WTC11 (cell line): ENCODE data around the gene TMEM9. TPM values are rescaled to one million over a fixed set of nuclear protein-coding genes. Genes with fewer than 3 reads are reported as not detected.

ENCODE experiments used
- ATAC-seq: fragments of 200-7000 bp; cut with Tn5 transposase; 2 replicates; pipeline ENCODE4 v1.10.0; 2021; ENCODE audit warnings: mild to moderate bottlenecking, moderate library complexity
- CTCF ChIA-PET: fragments of 300-600 bp; sonication (Branson Sonifier 250); formaldehyde crosslinking; loops from one replicate; lab custom pipeline; 2021; ENCODE audit warnings: antibody characterized with exemption; lab: Charles Lee
- POLR2A ChIA-PET: fragments of 350-600 bp; sonication (Branson Sonifier 250); formaldehyde crosslinking; loops from one replicate; lab custom pipeline; 2021; ENCODE audit warnings: antibody characterized with exemption; lab: Charles Lee
- DNase-seq: peaks from one replicate; pipeline ENCODE4 v3.0.0; 2021; ENCODE audit warnings: low spot score
- H3K27ac Mint-ChIP-seq: 2 replicates; pipeline ENCODE4 v1.8.0; 2021; ENCODE audit warnings: mixed read lengths
- H3K27me3 Mint-ChIP-seq: 2 replicates; pipeline ENCODE4 v1.8.0; 2021; ENCODE audit warnings: low read depth, mild to moderate bottlenecking, moderate library complexity, mixed read lengths
- H3K36me3 Mint-ChIP-seq: 2 replicates; pipeline ENCODE4 v1.8.0; 2021; ENCODE audit warnings: mixed read lengths
- H3K4me1 Mint-ChIP-seq: 2 replicates; pipeline ENCODE4 v1.8.0; 2022; ENCODE audit warnings: mixed read lengths
- H3K4me3 Mint-ChIP-seq: 2 replicates; pipeline ENCODE4 v1.8.0; 2021; ENCODE audit warnings: mild to moderate bottlenecking, moderate library complexity, mixed read lengths
- H3K9me3 Mint-ChIP-seq: 2 replicates; pipeline ENCODE4 v1.8.0; 2021; ENCODE audit warnings: mixed read lengths
- ARID4B ChIP-seq: sonication (generic); formaldehyde crosslinking; IDR thresholded peaks from 2 replicates; pipeline ENCODE4 v1.8.0; 2023; ENCODE audit warnings: missing genetic modification reagents, mild to moderate bottlenecking, borderline replicate concordance
- FOXK1 ChIP-seq: sonication (generic); formaldehyde crosslinking; IDR thresholded peaks from 2 replicates; pipeline ENCODE4 v1.8.0; 2022; ENCODE audit warnings: mild to moderate bottlenecking, moderate library complexity, missing genetic modification reagents
- GRHL2 ChIP-seq: fragments of 250-450 bp; sonication (Bioruptor Pico); IDR thresholded peaks from 2 replicates; pipeline ENCODE4 v1.8.0; 2022; ENCODE audit warnings: mild to moderate bottlenecking, moderate library complexity; ENCODE audit not compliant: insufficient replicate concordance, severe bottlenecking
- MYBL2 ChIP-seq: sonication (generic); formaldehyde crosslinking; IDR thresholded peaks from 2 replicates; pipeline ENCODE4 v1.8.1; 2023; ENCODE audit warnings: mild to moderate bottlenecking, moderate library complexity, missing genetic modification reagents
- OVOL2 ChIP-seq: fragments of 250-450 bp; sonication (Bioruptor Pico); IDR thresholded peaks from 2 replicates; pipeline ENCODE4 v1.9.0; 2021; ENCODE audit warnings: mild to moderate bottlenecking, borderline replicate concordance
- PRRX2 ChIP-seq: fragments of 250-450 bp; sonication (Bioruptor Pico); IDR thresholded peaks from 2 replicates; pipeline ENCODE4 v1.8.0; 2021; ENCODE audit warnings: mild to moderate bottlenecking
- ZNF138 ChIP-seq: sonication (generic); formaldehyde crosslinking; conservative IDR thresholded peaks from 2 replicates; pipeline ENCODE4 v1.8.1; 2022; ENCODE audit warnings: mild to moderate bottlenecking, moderate library complexity, missing genetic modification reagents
- ZNF219 ChIP-seq: sonication (generic); formaldehyde crosslinking; IDR thresholded peaks from 2 replicates; pipeline ENCODE4 v1.8.0; 2023; ENCODE audit warnings: missing genetic modification reagents, mild to moderate bottlenecking, borderline replicate concordance
- ZNF396 ChIP-seq: fragments of 250-450 bp; sonication (Bioruptor Pico); IDR thresholded peaks from 2 replicates; pipeline ENCODE4 v1.8.0; 2021; ENCODE audit warnings: mild to moderate bottlenecking, moderate library complexity, borderline replicate concordance
- ZNF423 ChIP-seq: fragments of 250-450 bp; sonication (Bioruptor Pico); IDR thresholded peaks from 2 replicates; pipeline ENCODE4 v2.1.2; 2022; ENCODE audit warnings: mild to moderate bottlenecking, moderate library complexity
- ZNF671 ChIP-seq: fragments of 250-450 bp; sonication (Bioruptor Pico); IDR thresholded peaks from 2 replicates; pipeline ENCODE4 v1.8.0; 2021; ENCODE audit warnings: mild to moderate bottlenecking
- total RNA-seq: library from RNA; stranded (reverse); gene quantifications from 3 replicates; pipeline ENCODE4 v1.2.3, GENCODE V29; 2021
- TF ChIP-seq, protein P1 (sequence below): sonication (generic); formaldehyde crosslinking; IDR thresholded peaks from 2 replicates; pipeline ENCODE4 v1.8.0; 2022; ENCODE audit warnings: missing genetic modification reagents
- TF ChIP-seq, protein P2 (sequence below): fragments of 250-450 bp; sonication (Bioruptor Pico); IDR thresholded peaks from 2 replicates; pipeline ENCODE4 v1.8.0; 2021; ENCODE audit warnings: mild to moderate bottlenecking
- TF ChIP-seq, protein P3 (sequence below): sonication (generic); formaldehyde crosslinking; IDR thresholded peaks from 2 replicates; pipeline ENCODE4 v1.8.0; 2022; ENCODE audit warnings: mild to moderate bottlenecking, missing genetic modification reagents
- TF ChIP-seq, protein P4 (sequence below): sonication (generic); formaldehyde crosslinking; IDR thresholded peaks from 2 replicates; pipeline ENCODE4 v1.8.1; 2022; ENCODE audit warnings: low read depth, mild to moderate bottlenecking, moderate library complexity, missing genetic modification reagents, borderline replicate concordance
- TF ChIP-seq, protein P5 (sequence below): sonication (generic); formaldehyde crosslinking; IDR thresholded peaks from 2 replicates; pipeline ENCODE4 v1.8.1; 2023; ENCODE audit warnings: mild to moderate bottlenecking, missing genetic modification reagents
- TF ChIP-seq, protein P6 (sequence below): fragments of 250-450 bp; sonication (Bioruptor Pico); IDR thresholded peaks from 2 replicates; pipeline ENCODE4 v1.9.0; 2021; ENCODE audit warnings: mild to moderate bottlenecking, borderline replicate concordance
- TF ChIP-seq, protein P7 (sequence below): sonication (generic); formaldehyde crosslinking; IDR thresholded peaks from 2 replicates; pipeline ENCODE4 v1.8.1; 2022; ENCODE audit warnings: missing genetic modification reagents, borderline replicate concordance

TMEM9 gene
- total RNA-seq, 1 experiment from 2014 or later: 97.5 TPM

GRCh38 chr1:201183753-201184152 is 29.5 kb upstream of the TMEM9 start:
- Mint-ChIP-seq H3K4me1 (peaks cover 7% of the 10 kb centered on the region), H3K27ac (no peak overlapping the region), H3K9me3 (peaks cover 11% of the 10 kb centered on the region), H3K4me3 (no peak overlapping the region), H3K27me3 (peaks cover 13% of the 10 kb centered on the region), H3K36me3 (peaks cover 6% of the 10 kb centered on the region)
- CTCF ChIA-PET: interaction anchor here (1.1 to 1.7 kb wide), 4 partner anchors 10 to 39 kb away, joined by 3 to 6 read pairs (median 4); partner anchors contain the start of gene TMEM9
- no peak for DNase-seq
- POLR2A ChIA-PET: interaction anchor here (0.7 kb wide), 1 partner anchor 30 kb away, joined by 3 read pairs; the partner anchor contains the start of gene TMEM9
- no peak for ATAC-seq
- TF ChIP-seq, protein P1, sequence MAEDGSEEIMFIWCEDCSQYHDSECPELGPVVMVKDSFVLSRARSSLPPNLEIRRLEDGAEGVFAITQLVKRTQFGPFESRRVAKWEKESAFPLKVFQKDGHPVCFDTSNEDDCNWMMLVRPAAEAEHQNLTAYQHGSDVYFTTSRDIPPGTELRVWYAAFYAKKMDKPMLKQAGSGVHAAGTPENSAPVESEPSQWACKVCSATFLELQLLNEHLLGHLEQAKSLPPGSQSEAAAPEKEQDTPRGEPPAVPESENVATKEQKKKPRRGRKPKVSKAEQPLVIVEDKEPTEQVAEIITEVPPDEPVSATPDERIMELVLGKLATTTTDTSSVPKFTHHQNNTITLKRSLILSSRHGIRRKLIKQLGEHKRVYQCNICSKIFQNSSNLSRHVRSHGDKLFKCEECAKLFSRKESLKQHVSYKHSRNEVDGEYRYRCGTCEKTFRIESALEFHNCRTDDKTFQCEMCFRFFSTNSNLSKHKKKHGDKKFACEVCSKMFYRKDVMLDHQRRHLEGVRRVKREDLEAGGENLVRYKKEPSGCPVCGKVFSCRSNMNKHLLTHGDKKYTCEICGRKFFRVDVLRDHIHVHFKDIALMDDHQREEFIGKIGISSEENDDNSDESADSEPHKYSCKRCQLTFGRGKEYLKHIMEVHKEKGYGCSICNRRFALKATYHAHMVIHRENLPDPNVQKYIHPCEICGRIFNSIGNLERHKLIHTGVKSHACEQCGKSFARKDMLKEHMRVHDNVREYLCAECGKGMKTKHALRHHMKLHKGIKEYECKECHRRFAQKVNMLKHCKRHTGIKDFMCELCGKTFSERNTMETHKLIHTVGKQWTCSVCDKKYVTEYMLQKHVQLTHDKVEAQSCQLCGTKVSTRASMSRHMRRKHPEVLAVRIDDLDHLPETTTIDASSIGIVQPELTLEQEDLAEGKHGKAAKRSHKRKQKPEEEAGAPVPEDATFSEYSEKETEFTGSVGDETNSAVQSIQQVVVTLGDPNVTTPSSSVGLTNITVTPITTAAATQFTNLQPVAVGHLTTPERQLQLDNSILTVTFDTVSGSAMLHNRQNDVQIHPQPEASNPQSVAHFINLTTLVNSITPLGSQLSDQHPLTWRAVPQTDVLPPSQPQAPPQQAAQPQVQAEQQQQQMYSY: no peak
- no peak for TF ChIP-seq ARID4B (CRISPR knock-in tag)
- TF ChIP-seq, protein P2, sequence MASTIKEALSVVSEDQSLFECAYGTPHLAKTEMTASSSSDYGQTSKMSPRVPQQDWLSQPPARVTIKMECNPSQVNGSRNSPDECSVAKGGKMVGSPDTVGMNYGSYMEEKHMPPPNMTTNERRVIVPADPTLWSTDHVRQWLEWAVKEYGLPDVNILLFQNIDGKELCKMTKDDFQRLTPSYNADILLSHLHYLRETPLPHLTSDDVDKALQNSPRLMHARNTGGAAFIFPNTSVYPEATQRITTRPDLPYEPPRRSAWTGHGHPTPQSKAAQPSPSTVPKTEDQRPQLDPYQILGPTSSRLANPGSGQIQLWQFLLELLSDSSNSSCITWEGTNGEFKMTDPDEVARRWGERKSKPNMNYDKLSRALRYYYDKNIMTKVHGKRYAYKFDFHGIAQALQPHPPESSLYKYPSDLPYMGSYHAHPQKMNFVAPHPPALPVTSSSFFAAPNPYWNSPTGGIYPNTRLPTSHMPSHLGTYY: no peak
- no peak for TF ChIP-seq ZNF423 (CRISPR knock-in tag)
- TF ChIP-seq ZNF219: no peak
- no peak for TF ChIP-seq PRRX2
- TF ChIP-seq, protein P3, sequence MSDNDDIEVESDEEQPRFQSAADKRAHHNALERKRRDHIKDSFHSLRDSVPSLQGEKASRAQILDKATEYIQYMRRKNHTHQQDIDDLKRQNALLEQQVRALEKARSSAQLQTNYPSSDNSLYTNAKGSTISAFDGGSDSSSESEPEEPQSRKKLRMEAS (CRISPR knock-in tag): no peak
- TF ChIP-seq, protein P4, sequence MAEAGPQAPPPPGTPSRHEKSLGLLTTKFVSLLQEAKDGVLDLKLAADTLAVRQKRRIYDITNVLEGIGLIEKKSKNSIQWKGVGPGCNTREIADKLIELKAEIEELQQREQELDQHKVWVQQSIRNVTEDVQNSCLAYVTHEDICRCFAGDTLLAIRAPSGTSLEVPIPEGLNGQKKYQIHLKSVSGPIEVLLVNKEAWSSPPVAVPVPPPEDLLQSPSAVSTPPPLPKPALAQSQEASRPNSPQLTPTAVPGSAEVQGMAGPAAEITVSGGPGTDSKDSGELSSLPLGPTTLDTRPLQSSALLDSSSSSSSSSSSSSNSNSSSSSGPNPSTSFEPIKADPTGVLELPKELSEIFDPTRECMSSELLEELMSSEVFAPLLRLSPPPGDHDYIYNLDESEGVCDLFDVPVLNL (CRISPR knock-in tag): no peak
- no peak for TF ChIP-seq ZNF138 (CRISPR knock-in tag)
- no peak for TF ChIP-seq OVOL2 (CRISPR knock-in tag)
- no peak for TF ChIP-seq ZNF671 (CRISPR knock-in tag)
- no peak for TF ChIP-seq ZNF396 (CRISPR knock-in tag)
- TF ChIP-seq, protein P5, sequence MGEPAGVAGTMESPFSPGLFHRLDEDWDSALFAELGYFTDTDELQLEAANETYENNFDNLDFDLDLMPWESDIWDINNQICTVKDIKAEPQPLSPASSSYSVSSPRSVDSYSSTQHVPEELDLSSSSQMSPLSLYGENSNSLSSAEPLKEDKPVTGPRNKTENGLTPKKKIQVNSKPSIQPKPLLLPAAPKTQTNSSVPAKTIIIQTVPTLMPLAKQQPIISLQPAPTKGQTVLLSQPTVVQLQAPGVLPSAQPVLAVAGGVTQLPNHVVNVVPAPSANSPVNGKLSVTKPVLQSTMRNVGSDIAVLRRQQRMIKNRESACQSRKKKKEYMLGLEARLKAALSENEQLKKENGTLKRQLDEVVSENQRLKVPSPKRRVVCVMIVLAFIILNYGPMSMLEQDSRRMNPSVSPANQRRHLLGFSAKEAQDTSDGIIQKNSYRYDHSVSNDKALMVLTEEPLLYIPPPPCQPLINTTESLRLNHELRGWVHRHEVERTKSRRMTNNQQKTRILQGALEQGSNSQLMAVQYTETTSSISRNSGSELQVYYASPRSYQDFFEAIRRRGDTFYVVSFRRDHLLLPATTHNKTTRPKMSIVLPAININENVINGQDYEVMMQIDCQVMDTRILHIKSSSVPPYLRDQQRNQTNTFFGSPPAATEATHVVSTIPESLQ: no peak
- TF ChIP-seq, protein P6, sequence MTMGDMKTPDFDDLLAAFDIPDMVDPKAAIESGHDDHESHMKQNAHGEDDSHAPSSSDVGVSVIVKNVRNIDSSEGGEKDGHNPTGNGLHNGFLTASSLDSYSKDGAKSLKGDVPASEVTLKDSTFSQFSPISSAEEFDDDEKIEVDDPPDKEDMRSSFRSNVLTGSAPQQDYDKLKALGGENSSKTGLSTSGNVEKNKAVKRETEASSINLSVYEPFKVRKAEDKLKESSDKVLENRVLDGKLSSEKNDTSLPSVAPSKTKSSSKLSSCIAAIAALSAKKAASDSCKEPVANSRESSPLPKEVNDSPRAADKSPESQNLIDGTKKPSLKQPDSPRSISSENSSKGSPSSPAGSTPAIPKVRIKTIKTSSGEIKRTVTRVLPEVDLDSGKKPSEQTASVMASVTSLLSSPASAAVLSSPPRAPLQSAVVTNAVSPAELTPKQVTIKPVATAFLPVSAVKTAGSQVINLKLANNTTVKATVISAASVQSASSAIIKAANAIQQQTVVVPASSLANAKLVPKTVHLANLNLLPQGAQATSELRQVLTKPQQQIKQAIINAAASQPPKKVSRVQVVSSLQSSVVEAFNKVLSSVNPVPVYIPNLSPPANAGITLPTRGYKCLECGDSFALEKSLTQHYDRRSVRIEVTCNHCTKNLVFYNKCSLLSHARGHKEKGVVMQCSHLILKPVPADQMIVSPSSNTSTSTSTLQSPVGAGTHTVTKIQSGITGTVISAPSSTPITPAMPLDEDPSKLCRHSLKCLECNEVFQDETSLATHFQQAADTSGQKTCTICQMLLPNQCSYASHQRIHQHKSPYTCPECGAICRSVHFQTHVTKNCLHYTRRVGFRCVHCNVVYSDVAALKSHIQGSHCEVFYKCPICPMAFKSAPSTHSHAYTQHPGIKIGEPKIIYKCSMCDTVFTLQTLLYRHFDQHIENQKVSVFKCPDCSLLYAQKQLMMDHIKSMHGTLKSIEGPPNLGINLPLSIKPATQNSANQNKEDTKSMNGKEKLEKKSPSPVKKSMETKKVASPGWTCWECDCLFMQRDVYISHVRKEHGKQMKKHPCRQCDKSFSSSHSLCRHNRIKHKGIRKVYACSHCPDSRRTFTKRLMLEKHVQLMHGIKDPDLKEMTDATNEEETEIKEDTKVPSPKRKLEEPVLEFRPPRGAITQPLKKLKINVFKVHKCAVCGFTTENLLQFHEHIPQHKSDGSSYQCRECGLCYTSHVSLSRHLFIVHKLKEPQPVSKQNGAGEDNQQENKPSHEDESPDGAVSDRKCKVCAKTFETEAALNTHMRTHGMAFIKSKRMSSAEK (CRISPR knock-in tag): no peak
- no peak for TF ChIP-seq GRHL2 (CRISPR knock-in tag)
- TF ChIP-seq, protein P7, sequence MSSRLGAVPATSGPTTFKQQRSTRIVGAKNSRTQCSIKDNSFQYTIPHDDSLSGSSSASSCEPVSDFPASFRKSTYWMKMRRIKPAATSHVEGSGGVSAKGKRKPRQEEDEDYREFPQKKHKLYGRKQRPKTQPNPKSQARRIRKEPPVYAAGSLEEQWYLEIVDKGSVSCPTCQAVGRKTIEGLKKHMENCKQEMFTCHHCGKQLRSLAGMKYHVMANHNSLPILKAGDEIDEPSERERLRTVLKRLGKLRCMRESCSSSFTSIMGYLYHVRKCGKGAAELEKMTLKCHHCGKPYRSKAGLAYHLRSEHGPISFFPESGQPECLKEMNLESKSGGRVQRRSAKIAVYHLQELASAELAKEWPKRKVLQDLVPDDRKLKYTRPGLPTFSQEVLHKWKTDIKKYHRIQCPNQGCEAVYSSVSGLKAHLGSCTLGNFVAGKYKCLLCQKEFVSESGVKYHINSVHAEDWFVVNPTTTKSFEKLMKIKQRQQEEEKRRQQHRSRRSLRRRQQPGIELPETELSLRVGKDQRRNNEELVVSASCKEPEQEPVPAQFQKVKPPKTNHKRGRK: no peak
- no peak for TF ChIP-seq FOXK1 (CRISPR knock-in tag)
- no peak for TF ChIP-seq MYBL2
